MCF 10A (cell line): ENCODE data around the gene ALDH3A1. TPM values are rescaled to one million over a fixed set of nuclear protein-coding genes. Genes with fewer than 3 reads are reported as not detected.
A peak's percentile ranks its signal among the peaks of the same experiment; 100 is the strongest.
"Not testable (repeated sequence)": the region's sequence is repeated elsewhere in the genome, so short reads cannot be mapped to it uniquely, and the experiment has no call there.

Source experiments
- BruUV-seq: library from RNA; stranded (reverse); fragments of 400-500 nt; replicated peaks from 2 replicates; lab custom pipeline; 2021; lab: Mats Ljungman, UMichigan
- CTCF ChIA-PET: fragments of 300-600 bp; sonication (Branson Sonifier 250); formaldehyde crosslinking; extraction: SDS; loops from one replicate; lab custom pipeline; 2021; ENCODE audit warnings: antibody characterized with exemption, inconsistent platforms; lab: Yijun Ruan, JAX
- POLR2A ChIA-PET: fragments of 300-600, 350-650 bp; sonication (Branson Sonifier 250); formaldehyde crosslinking; extraction: SDS; loops from one replicate; lab custom pipeline; 2020; ENCODE audit warnings: antibody characterized with exemption, inconsistent platforms; lab: Yijun Ruan, JAX
- DNase-seq: peaks from one replicate; pipeline ENCODE4 v3.0.0-alpha.2; 2018; ENCODE audit not compliant: unreplicated experiment
- H3K27ac Mint-ChIP-seq: one replicate; pipeline ENCODE4 v1.8.0; 2022; ENCODE audit warnings: mild to moderate bottlenecking, low read depth, mixed read lengths; ENCODE audit not compliant: unreplicated experiment
- H3K27me3 Mint-ChIP-seq: one replicate; pipeline ENCODE4 v1.8.0; 2022; ENCODE audit warnings: mixed read lengths; ENCODE audit not compliant: insufficient read depth, unreplicated experiment
- H3K36me3 Mint-ChIP-seq: one replicate; pipeline ENCODE4 v1.8.0; 2022; ENCODE audit warnings: mild to moderate bottlenecking, moderate library complexity, mixed read lengths; ENCODE audit not compliant: insufficient read depth, unreplicated experiment
- H3K4me1 Mint-ChIP-seq: one replicate; pipeline ENCODE4 v1.8.0; 2022; ENCODE audit warnings: mixed read lengths; ENCODE audit not compliant: insufficient read depth, unreplicated experiment
- H3K4me3 Mint-ChIP-seq: one replicate; pipeline ENCODE4 v1.8.0; 2022; ENCODE audit warnings: mild to moderate bottlenecking, moderate library complexity, mixed read lengths; ENCODE audit not compliant: unreplicated experiment
- H3K9me3 Mint-ChIP-seq: one replicate; pipeline ENCODE4 v1.8.0; 2022; ENCODE audit warnings: mixed read lengths; ENCODE audit not compliant: unreplicated experiment
- intact Hi-C: fragments of 100-400 bp; cut with micrococcal nuclease; formaldehyde crosslinking; loops from 2 replicates; pipeline ENCODE4 v1.14.1; 2022
- total RNA-seq: library from RNA; stranded (reverse); gene quantifications from 2 replicates; pipeline ENCODE4 v1.2.3, GENCODE V29; 2022
- TF ChIP-seq, protein P1 (sequence below): fragments of 200-600 bp; IDR thresholded peaks from one replicate; pipeline ENCODE4 v1.8.0; 2022; ENCODE audit warnings: antibody characterized with exemption, mild to moderate bottlenecking; ENCODE audit not compliant: unreplicated experiment

ALDH3A1 gene
- total RNA-seq, 1 experiment from 2014 or later, result 13.4 TPM

- Mint-ChIP-seq H3K9me3 (no peaks in the 10 kb centered on the region), H3K27me3 (no peaks in the 10 kb centered on the region), H3K27ac (no peak overlapping the region), H3K4me3 (no peak overlapping the region), H3K4me1 (peaks cover 5% of the 10 kb centered on the region), H3K36me3 (no peaks in the 10 kb centered on the region)
- intact Hi-C loops, result loop anchor here (1.0 to 5.0 kb wide), 4 partner anchors 49 to 403 kb away; partner anchors contain the start of genes B9D1 and SLC47A2
- TF ChIP-seq, protein P1, sequence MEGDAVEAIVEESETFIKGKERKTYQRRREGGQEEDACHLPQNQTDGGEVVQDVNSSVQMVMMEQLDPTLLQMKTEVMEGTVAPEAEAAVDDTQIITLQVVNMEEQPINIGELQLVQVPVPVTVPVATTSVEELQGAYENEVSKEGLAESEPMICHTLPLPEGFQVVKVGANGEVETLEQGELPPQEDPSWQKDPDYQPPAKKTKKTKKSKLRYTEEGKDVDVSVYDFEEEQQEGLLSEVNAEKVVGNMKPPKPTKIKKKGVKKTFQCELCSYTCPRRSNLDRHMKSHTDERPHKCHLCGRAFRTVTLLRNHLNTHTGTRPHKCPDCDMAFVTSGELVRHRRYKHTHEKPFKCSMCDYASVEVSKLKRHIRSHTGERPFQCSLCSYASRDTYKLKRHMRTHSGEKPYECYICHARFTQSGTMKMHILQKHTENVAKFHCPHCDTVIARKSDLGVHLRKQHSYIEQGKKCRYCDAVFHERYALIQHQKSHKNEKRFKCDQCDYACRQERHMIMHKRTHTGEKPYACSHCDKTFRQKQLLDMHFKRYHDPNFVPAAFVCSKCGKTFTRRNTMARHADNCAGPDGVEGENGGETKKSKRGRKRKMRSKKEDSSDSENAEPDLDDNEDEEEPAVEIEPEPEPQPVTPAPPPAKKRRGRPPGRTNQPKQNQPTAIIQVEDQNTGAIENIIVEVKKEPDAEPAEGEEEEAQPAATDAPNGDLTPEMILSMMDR, result no peak
- no TSS peak for BruUV-seq
- ChIA-PET CTCF (interaction anchor here (0.6 to 7.9 kb wide), 30 partner anchors 11 to 969 kb away, joined by 3 to 120 read pairs (median 8); partner anchors contain the start of genes ALDH3A2, B9D1 and SLC47A2), POLR2A (interaction anchor here (0.9 to 2.2 kb wide), 6 partner anchors 38 to 404 kb away, joined by 3 to 10 read pairs (median 5); partner anchors contain the start of genes ALDH3A2 and B9D1)
- no peak for DNase-seq
Observed at GRCh38 chr17:19766016-19766415, 17.9 kb upstream of the ALDH3A1 start.

DNA sequence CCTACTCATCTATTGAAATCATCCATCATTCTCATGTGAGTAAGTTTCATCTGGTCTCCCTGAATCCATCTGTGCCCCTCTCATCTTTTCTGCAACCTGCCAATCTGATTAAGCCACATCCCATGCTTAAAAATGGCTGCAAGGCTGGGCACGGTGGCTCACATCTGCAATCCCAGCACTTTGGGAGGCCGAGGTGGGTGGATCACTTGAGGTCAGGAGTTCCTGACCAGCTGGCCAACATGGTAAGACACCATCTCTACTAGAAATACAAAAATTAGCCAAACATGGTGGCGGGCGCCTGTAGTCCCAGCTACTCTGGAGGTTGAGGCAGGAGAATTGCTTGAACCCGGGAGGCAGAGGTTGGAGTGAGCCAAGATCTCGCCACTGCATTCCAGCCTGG is 15.9 kb upstream of the ALDH3A1 start:
- H3K4me3 Mint-ChIP-seq, H3K9me3 Mint-ChIP-seq, intact Hi-C loops, H3K36me3 Mint-ChIP-seq, BruUV-seq, H3K27me3 Mint-ChIP-seq, DNase-seq, H3K27ac Mint-ChIP-seq: not testable (repeated sequence)
- ChIA-PET CTCF (interaction anchor here (0.7 to 7.9 kb wide), 10 partner anchors 11 to 401 kb away, joined by 3 to 120 read pairs (median 12); partner anchors contain the start of gene B9D1), POLR2A (interaction anchor here (1.0 to 1.7 kb wide), 5 partner anchors 11 to 115 kb away, joined by 3 to 12 read pairs (median 3); partner anchors contain the start of gene ALDH3A2)
- peaks cover 10% of the 10 kb centered on the region for H3K4me1 Mint-ChIP-seq

DNA sequence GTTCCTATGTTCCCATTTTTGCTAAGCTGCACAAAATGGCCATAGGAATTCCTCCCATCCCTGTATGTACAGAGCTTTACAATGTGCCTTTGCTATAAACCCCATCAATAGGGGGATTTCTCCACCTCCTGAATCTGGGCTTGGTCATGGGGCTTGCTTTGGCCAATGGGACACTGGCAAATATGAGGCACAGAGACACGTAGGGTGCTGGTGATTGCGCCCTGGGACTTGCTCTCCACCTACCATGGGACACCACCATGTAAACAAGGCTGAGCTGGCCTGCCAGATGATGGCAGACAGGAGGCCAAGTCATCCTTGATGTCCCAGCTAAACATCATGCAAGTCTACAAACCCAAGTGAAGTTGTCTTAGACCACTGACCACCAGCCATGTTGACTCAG is 15.3 kb upstream of the ALDH3A1 start:
- H3K9me3 Mint-ChIP-seq, result no peaks in the 10 kb centered on the region
- no peaks in the 10 kb centered on the region for H3K27me3 Mint-ChIP-seq
- CTCF ChIA-PET, result interaction anchor here (0.8 to 7.9 kb wide), 13 partner anchors 9 to 400 kb away, joined by 3 to 120 read pairs (median 11); partner anchors contain the start of genes ALDH3A2 and B9D1
- TF ChIP-seq, protein P1, result no peak
- no peak for DNase-seq
- H3K4me1 Mint-ChIP-seq, result peaks cover 10% of the 10 kb centered on the region
- H3K4me3 Mint-ChIP-seq, result no peak overlapping the region
- POLR2A ChIA-PET, result interaction anchor here (0.6 to 2.0 kb wide), 5 partner anchors 10 to 115 kb away, joined by 3 to 14 read pairs (median 5); partner anchors contain the start of gene ALDH3A2
- intact Hi-C loops, result no loop called here
- no peak overlapping the region for H3K27ac Mint-ChIP-seq
- no peaks in the 10 kb centered on the region for H3K36me3 Mint-ChIP-seq
- BruUV-seq, result no TSS peak

- H3K27me3 Mint-ChIP-seq, result no peaks in the 10 kb centered on the region
- CTCF ChIA-PET, result interaction anchor here (0.7 to 7.9 kb wide), 18 partner anchors 10 to 447 kb away, joined by 3 to 120 read pairs (median 6); partner anchors contain the start of genes ALDH3A2 and B9D1
Observed at GRCh38 chr17:19762515-19762961, 14.4 kb upstream of the ALDH3A1 start.

More at GRCh38 chr17:19762515-19762961, 14.4 kb upstream of the ALDH3A1 start:
- POLR2A ChIA-PET, result interaction anchor here (0.9 to 2.0 kb wide), 7 partner anchors 9 to 249 kb away, joined by 3 to 14 read pairs (median 5); partner anchors contain the start of gene ALDH3A2
- BruUV-seq, result no TSS peak
- no peak overlapping the region for H3K27ac Mint-ChIP-seq
- H3K4me1 Mint-ChIP-seq, result peaks cover 10% of the 10 kb centered on the region
- no peak overlapping the region for H3K4me3 Mint-ChIP-seq
- no peaks in the 10 kb centered on the region for H3K36me3 Mint-ChIP-seq
- TF ChIP-seq, protein P1, result peak; percentile 42
- peak; percentile 69 for DNase-seq
- intact Hi-C loops, result loop anchor here (1.0 kb wide), 1 partner anchor 248 kb away; no protein-coding TSS in a partner anchor
- no peaks in the 10 kb centered on the region for H3K9me3 Mint-ChIP-seq
